B cell (primary cell): Measurements from ENCODE around the gene RPS19. TPM values are rescaled to one million over a fixed set of nuclear protein-coding genes. Genes with fewer than 3 reads are reported as not detected.

Experiments used
- ATAC-seq: fragments of 200-7000 bp; cut with Tn5 transposase; one replicate; pipeline ENCODE4 v1.10.0; 2021; ENCODE audit warnings: low read depth, mild to moderate bottlenecking, moderate number of reproducible peaks, moderate library complexity
- CTCF ChIA-PET: fragments of 350-600 bp; sonication (Branson Sonifier 250); formaldehyde crosslinking; loops from one replicate; lab custom pipeline; 2021; ENCODE audit warnings: antibody characterized with exemption, inconsistent platforms; lab: Charles Lee
- POLR2A ChIA-PET: fragments of 350-600 bp; sonication (Branson Sonifier 250); formaldehyde crosslinking; loops from one replicate; lab custom pipeline; 2021; ENCODE audit warnings: antibody characterized with exemption; lab: Charles Lee
- DNase-seq: peaks from one replicate; pipeline ENCODE4 v3.0.0; 2013
- H2AFZ ChIP-seq: 2 replicates; pipeline ENCODE4 v1.6.1; 2012; ENCODE audit warnings: mild to moderate bottlenecking, low read depth, low read length; ENCODE audit not compliant: insufficient read depth, poor library complexity, severe bottlenecking
- H3K27ac ChIP-seq, 2 donors: 1 replicate in 1 of 2; 2 replicates in 1 of 2; pipeline ENCODE4 v1.5.1; 2012 to 2013; ENCODE audit warnings: low read length in 2 of 2, mild to moderate bottlenecking in 2 of 2, moderate library complexity in 1 of 2
- H3K27me3 ChIP-seq, 4 experiments: fragments of 200-600 bp in 1 of 4; sonication (generic) in 1 of 4; replicated peaks in 1 of 4; 1 replicate in 2 of 4; 2 replicates in 2 of 4; pipeline versions ENCODE4 v1.6.1 to v1.7.0; 2013 to 2016; ENCODE audit warnings: low read length in 3 of 4, mild to moderate bottlenecking in 2 of 4, mixed read lengths in 1 of 4, moderate library complexity in 1 of 4; ENCODE audit not compliant: insufficient read depth in 4 of 4, control insufficient read depth in 3 of 4; ENCODE audit errors: control extremely low read depth in 1 of 4
- H3K36me3 ChIP-seq, 2 experiments: replicated peaks in 1 of 2; 1 replicate in 1 of 2; 2 replicates in 1 of 2; pipeline versions ENCODE4 v1.6.1 to v1.7.1; 2013; ENCODE audit warnings: low read length in 1 of 2; ENCODE audit not compliant: insufficient read depth in 2 of 2, control insufficient read depth in 1 of 2; ENCODE audit errors: control extremely low read depth in 1 of 2, extremely low read depth in 1 of 2
- H3K4me1 ChIP-seq, 2 donors: fragments of 200-600 bp in 1 of 2; sonication (generic) in 1 of 2; 1 replicate in 1 of 2; 2 replicates in 1 of 2; pipeline versions ENCODE4 v1.5.1 to v1.6.1; 2013 to 2017; ENCODE audit warnings: low read length in 2 of 2; ENCODE audit not compliant: control insufficient read depth in 2 of 2, insufficient read depth in 2 of 2
- H3K4me2 ChIP-seq: replicated peaks from 2 replicates; pipeline ENCODE3; 2012; ENCODE audit warnings: mild to moderate bottlenecking, low read depth, low read length; ENCODE audit not compliant: poor library complexity, severe bottlenecking
- H3K4me3 ChIP-seq, 5 experiments: fragments of 200-600 bp in 1 of 5; sonication (generic) in 1 of 5; 1 replicate in 3 of 5; 2 replicates in 2 of 5; pipeline versions ENCODE4 v1.5.1 to v1.7.0; 2011 to 2016; ENCODE audit warnings: low read length in 4 of 5, mild to moderate bottlenecking in 4 of 5, low read depth in 2 of 5, control low read depth in 1 of 5, moderate library complexity in 1 of 5; ENCODE audit not compliant: insufficient read depth in 1 of 5; ENCODE audit errors: control extremely low read depth in 1 of 5, extremely low read depth in 1 of 5
- H3K79me2 ChIP-seq: fragments of 200-600 bp; sonication (generic); one replicate; pipeline ENCODE4 v1.6.0; 2016; ENCODE audit warnings: low read length; ENCODE audit not compliant: control insufficient read depth, insufficient read depth
- H3K9ac ChIP-seq: fragments of 200-600 bp; sonication (generic); 2 replicates; pipeline ENCODE4 v1.6.1; 2017; ENCODE audit warnings: mild to moderate bottlenecking, low read length, moderate library complexity
- H3K9me3 ChIP-seq, 3 donors: one replicate each; pipeline versions ENCODE4 v1.6.1 to v1.7.1; 2013; ENCODE audit warnings: low read length in 2 of 3; ENCODE audit not compliant: control insufficient read depth in 2 of 3, insufficient read depth in 1 of 3; ENCODE audit errors: control extremely low read depth in 1 of 3
- H4K20me1 ChIP-seq: 2 replicates; pipeline ENCODE4 v1.6.0; 2012; ENCODE audit warnings: mild to moderate bottlenecking, low read length; ENCODE audit not compliant: insufficient read depth, control insufficient read depth, poor library complexity, severe bottlenecking
- H3K27ac Mint-ChIP-seq: one replicate; pipeline ENCODE4 v1.8.0; 2021; ENCODE audit warnings: mixed read lengths
- H3K27me3 Mint-ChIP-seq: one replicate; pipeline ENCODE4 v1.8.0; 2021; ENCODE audit warnings: mixed read lengths
- H3K4me1 Mint-ChIP-seq: one replicate; pipeline ENCODE4 v1.8.0; 2021; ENCODE audit warnings: mixed read lengths
- H3K4me3 Mint-ChIP-seq: one replicate; pipeline ENCODE4 v1.8.0; 2021; ENCODE audit warnings: mixed read lengths
- H3K9me3 Mint-ChIP-seq: one replicate; pipeline ENCODE4 v1.8.0; 2022; ENCODE audit warnings: mixed read lengths; ENCODE audit not compliant: insufficient read depth
- CTCF ChIP-seq: fragments of 200-600 bp; IDR thresholded peaks from one replicate; pipeline ENCODE4 v1.8.0; 2022; ENCODE audit warnings: antibody characterized with exemption, mild to moderate bottlenecking
- EZH2 ChIP-seq: IDR thresholded peaks from 2 replicates; pipeline ENCODE4 v1.6.1; 2012; ENCODE audit warnings: borderline replicate concordance, low read depth, mild to moderate bottlenecking, moderate library complexity, low read length; ENCODE audit not compliant: insufficient read depth, poor library complexity, severe bottlenecking
- WGBS: methylation state at CpG from one replicate; pipeline ENCODE4 v1.1.5; 2013; ENCODE audit warnings: missing lambda C conversion rate; ENCODE audit not compliant: insufficient coverage; 5-methylcytosine and 5-hydroxymethylcytosine counted together
- intact Hi-C: fragments of 100-400 bp; cut with micrococcal nuclease; formaldehyde crosslinking; loops from one replicate; pipeline ENCODE4 v1.10.0; 2022
- polyA plus RNA-seq: library from polyadenylated mRNA; depleted of rRNA; stranded (reverse); fragments of >200 nt; gene quantifications from 2 replicates; pipeline ENCODE4 v1.2.3, GENCODE V29; 2012
- total RNA-seq, 2 donors: library from RNA; stranded (reverse); fragments of 120-200 nt in 1 of 2; gene quantifications; 1 replicate in 1 of 2; 2 replicates in 1 of 2; pipeline versions ENCODE4 v1.2.3 to v1.2.4, GENCODE V29; 2013 to 2022

The RPS19 gene
- total and polyA plus RNA-seq, 2 donors (not counting 1 experiment from before 2014, with no cell fraction given) = 3,322 to 9,144 TPM

- Histone ChIP-seq H3K36me3 (peaks cover 0 to 3% of the 10 kb centered on the region in 2 experiments), H3K9ac (no peak overlapping the region), H2AFZ (no peak overlapping the region), H3K9me3 (peaks cover 0 to 11% (median 0%) of the 10 kb centered on the region in 3 donors), H4K20me1 (peaks cover 67% of the 10 kb centered on the region), H3K79me2 (no peaks in the 10 kb centered on the region), H3K4me2 (peak overlapping the region; percentile 58), H3K27me3 (peaks cover 0 to 47% (median 34%) of the 10 kb centered on the region in 4 experiments), H3K4me1 (peaks cover 44 to 46% of the 10 kb centered on the region in 2 donors), H3K4me3 (no peak overlapping the region), H3K27ac (no peak overlapping the region)
- peaks cover 18% of the 10 kb centered on the region for H3K27me3 Mint-ChIP-seq
- ChIA-PET POLR2A (interaction anchor here (0.6 to 1.7 kb wide), 10 partner anchors 9 to 52 kb away, joined by 3 to 8 read pairs (median 4); partner anchors contain the start of genes ARHGEF1, CD79A and RPS19), CTCF (interaction anchor here (0.8 to 2.0 kb wide), 9 partner anchors 16 to 41 kb away, joined by 3 to 7 read pairs (median 4); no protein-coding TSS in a partner anchor)
- ATAC-seq = peak; percentile 21
- peaks cover 39% of the 10 kb centered on the region for H3K4me1 Mint-ChIP-seq
- H3K9me3 Mint-ChIP-seq = no peaks in the 10 kb centered on the region
- WGBS = 29% methylated on average over 26 of the region's 29 CpGs
- peak overlapping the region; percentile 42 for H3K27ac Mint-ChIP-seq
- no peak for TF ChIP-seq CTCF
- no peak for TF ChIP-seq EZH2
- intact Hi-C loops = no loop called here
- peak; percentile 52 for DNase-seq
- H3K4me3 Mint-ChIP-seq = peak overlapping the region; percentile 54
Measured at GRCh38 chr19:41911889-41912731, 52.1 kb downstream of the RPS19 start.
